ENCODE results near the gene NNT. TPM values are rescaled to one million over a fixed set of nuclear protein-coding genes. Genes with fewer than 3 reads are reported as not detected.

The NNT gene
- total RNA-seq, 1 donor from 2014 or later = 67.3 TPM

DNA sequence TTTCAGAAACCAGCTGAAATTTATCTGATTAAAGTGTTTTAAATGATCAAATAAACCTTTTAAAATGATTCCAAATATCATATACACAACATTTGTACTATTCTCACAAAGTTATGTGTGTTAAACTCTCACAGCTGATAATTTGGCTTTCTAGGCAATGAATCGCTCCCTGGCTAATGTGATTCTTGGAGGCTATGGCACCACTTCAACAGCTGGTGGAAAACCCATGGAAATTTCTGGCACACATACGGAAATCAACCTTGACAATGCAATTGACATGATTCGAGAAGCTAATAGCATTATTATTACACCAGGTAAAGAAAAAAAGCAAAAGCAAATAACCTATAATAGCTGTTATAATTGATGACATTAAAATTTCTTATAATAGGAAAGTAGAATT, 72.4 kb downstream of the NNT start:
- Mint-ChIP-seq H3K27ac (no peak overlapping the region), H3K36me3 (ENCODE audit: insufficient read depth) (peaks cover 27% of the 10 kb centered on the region), H3K4me3 (ENCODE audit: low read depth) (no peak overlapping the region), H3K4me1 (ENCODE audit: low read depth) (no peaks in the 10 kb centered on the region), H3K27me3 (no peaks in the 10 kb centered on the region), H3K9me3 (ENCODE audit: low read depth) (peaks cover 13% of the 10 kb centered on the region)
- TF ChIP-seq, protein P1, sequence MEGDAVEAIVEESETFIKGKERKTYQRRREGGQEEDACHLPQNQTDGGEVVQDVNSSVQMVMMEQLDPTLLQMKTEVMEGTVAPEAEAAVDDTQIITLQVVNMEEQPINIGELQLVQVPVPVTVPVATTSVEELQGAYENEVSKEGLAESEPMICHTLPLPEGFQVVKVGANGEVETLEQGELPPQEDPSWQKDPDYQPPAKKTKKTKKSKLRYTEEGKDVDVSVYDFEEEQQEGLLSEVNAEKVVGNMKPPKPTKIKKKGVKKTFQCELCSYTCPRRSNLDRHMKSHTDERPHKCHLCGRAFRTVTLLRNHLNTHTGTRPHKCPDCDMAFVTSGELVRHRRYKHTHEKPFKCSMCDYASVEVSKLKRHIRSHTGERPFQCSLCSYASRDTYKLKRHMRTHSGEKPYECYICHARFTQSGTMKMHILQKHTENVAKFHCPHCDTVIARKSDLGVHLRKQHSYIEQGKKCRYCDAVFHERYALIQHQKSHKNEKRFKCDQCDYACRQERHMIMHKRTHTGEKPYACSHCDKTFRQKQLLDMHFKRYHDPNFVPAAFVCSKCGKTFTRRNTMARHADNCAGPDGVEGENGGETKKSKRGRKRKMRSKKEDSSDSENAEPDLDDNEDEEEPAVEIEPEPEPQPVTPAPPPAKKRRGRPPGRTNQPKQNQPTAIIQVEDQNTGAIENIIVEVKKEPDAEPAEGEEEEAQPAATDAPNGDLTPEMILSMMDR (IDR thresholded peaks at IDR 0.05; ENCODE audit: unreplicated experiment) = no peak
- no peak for DNase-seq (ENCODE audit: low spot score, unreplicated experiment)

- TF ChIP-seq, protein P1 (IDR thresholded peaks at IDR 0.05; ENCODE audit: unreplicated experiment) = no peak
- DNase-seq (ENCODE audit: low spot score, unreplicated experiment) = no peak
- H3K27me3 Mint-ChIP-seq = no peaks in the 10 kb centered on the region
- no peak overlapping the region for H3K27ac Mint-ChIP-seq
- H3K4me1 Mint-ChIP-seq (ENCODE audit: low read depth) = no peaks in the 10 kb centered on the region
- no peak overlapping the region for H3K4me3 Mint-ChIP-seq (ENCODE audit: low read depth)
- H3K9me3 Mint-ChIP-seq (ENCODE audit: low read depth) = peaks cover 6% of the 10 kb centered on the region
- peaks cover 20% of the 10 kb centered on the region for H3K36me3 Mint-ChIP-seq (ENCODE audit: insufficient read depth)
Measured at GRCh38 chr5:43676083-43676840, 73.3 kb downstream of the NNT start.

DNA sequence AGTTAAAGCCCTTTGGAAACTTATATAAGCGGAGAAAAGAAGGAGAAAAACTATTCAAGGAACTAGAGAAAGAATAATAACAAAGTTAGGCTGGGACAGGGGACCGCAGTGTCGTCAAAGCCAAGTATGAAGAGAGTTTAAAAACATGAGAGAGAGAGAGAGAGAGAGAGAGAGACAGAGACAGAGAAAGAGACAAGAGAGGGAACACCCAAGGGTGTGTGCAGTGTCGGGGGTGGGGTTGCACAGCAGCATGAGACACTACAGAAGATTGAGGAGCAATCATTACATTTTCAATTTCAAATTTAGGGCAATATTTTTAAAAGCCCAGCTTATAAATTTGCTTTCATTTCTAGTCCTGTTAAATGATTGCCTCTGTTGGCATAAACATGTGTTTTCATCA, 74.3 kb downstream of the NNT start:
- H3K27me3 Mint-ChIP-seq = no peaks in the 10 kb centered on the region
- peaks cover 16% of the 10 kb centered on the region for H3K36me3 Mint-ChIP-seq (ENCODE audit: insufficient read depth)
- no peak for DNase-seq (ENCODE audit: low spot score, unreplicated experiment)
- no peak overlapping the region for H3K4me3 Mint-ChIP-seq (ENCODE audit: low read depth)
- H3K4me1 Mint-ChIP-seq (ENCODE audit: low read depth) = no peaks in the 10 kb centered on the region
- no peak overlapping the region for H3K27ac Mint-ChIP-seq
- no peaks in the 10 kb centered on the region for H3K9me3 Mint-ChIP-seq (ENCODE audit: low read depth)
- TF ChIP-seq, protein P1 (IDR thresholded peaks at IDR 0.05; ENCODE audit: unreplicated experiment) = no peak

DNA sequence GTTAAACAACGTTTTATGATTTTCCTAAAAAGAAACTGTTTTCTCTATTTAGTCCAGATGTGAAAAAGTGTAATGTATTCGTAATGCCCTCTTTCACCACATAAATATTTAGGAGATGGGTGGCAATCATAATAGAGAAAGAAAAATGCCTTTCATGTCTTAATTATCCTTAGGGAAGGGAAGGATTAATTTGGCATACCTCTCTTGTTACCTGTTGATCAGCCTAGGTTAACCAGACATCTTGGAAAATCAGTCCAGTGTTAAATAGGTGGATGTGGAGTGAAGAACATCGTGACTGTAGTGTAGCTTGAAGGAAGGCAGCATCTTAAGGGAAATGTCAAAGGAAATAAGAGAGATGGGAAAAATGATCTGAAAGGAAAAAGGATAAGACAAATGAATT, 76.2 kb downstream of the NNT start:
- H3K27ac Mint-ChIP-seq = no peak overlapping the region
- DNase-seq (ENCODE audit: low spot score, unreplicated experiment) = no peak
- no peak overlapping the region for H3K4me3 Mint-ChIP-seq (ENCODE audit: low read depth)
- H3K9me3 Mint-ChIP-seq (ENCODE audit: low read depth) = no peaks in the 10 kb centered on the region
- peaks cover 10% of the 10 kb centered on the region for H3K36me3 Mint-ChIP-seq (ENCODE audit: insufficient read depth)
- TF ChIP-seq, protein P1 (IDR thresholded peaks at IDR 0.05; ENCODE audit: unreplicated experiment) = no peak
- H3K4me1 Mint-ChIP-seq (ENCODE audit: low read depth) = no peaks in the 10 kb centered on the region
- H3K27me3 Mint-ChIP-seq = no peaks in the 10 kb centered on the region

GRCh38 chr5:43680286-43680685, 77.3 kb downstream of the NNT start:
- Mint-ChIP-seq H3K4me3 (ENCODE audit: low read depth) (no peak overlapping the region), H3K27ac (no peak overlapping the region), H3K27me3 (no peaks in the 10 kb centered on the region), H3K4me1 (ENCODE audit: low read depth) (no peaks in the 10 kb centered on the region), H3K36me3 (ENCODE audit: insufficient read depth) (peaks cover 10% of the 10 kb centered on the region), H3K9me3 (ENCODE audit: low read depth) (no peaks in the 10 kb centered on the region)
- no peak for DNase-seq (ENCODE audit: low spot score, unreplicated experiment)
- TF ChIP-seq, protein P1 (IDR thresholded peaks at IDR 0.05; ENCODE audit: unreplicated experiment) = no peak
